HEK293 (cell line): ENCODE data around the gene CIRBP.

Source experiments
- BCL11B ChIP-seq: fragments of 450-650 bp; formaldehyde crosslinking; IDR thresholded peaks from 2 replicates; pipeline ENCODE4 v1.5.1; 2016; ENCODE audit warnings: low read depth, missing biosample characterization, missing genetic modification characterization
- KLF1 ChIP-seq: fragments of 450-650 bp; formaldehyde crosslinking; IDR thresholded peaks from 2 replicates; pipeline ENCODE4 v1.5.1; 2016; ENCODE audit warnings: missing biosample characterization, missing genetic modification characterization
- PATZ1 ChIP-seq: fragments of 450-650 bp; formaldehyde crosslinking; IDR thresholded peaks from 2 replicates; pipeline ENCODE4 v1.5.1; 2016; ENCODE audit warnings: missing biosample characterization, missing genetic modification characterization
- RBAK ChIP-seq: fragments of 450-650 bp; formaldehyde crosslinking; IDR thresholded peaks from 2 replicates; pipeline ENCODE4 v1.5.1; 2016; ENCODE audit warnings: missing biosample characterization, missing genetic modification characterization
- REPIN1 ChIP-seq: fragments of 450-650 bp; formaldehyde crosslinking; IDR thresholded peaks from 2 replicates; pipeline ENCODE4 v1.5.1; 2017; ENCODE audit warnings: missing biosample characterization, missing genetic modification characterization, low read depth
- TSHZ1 ChIP-seq: fragments of 450-650 bp; formaldehyde crosslinking; IDR thresholded peaks from 2 replicates; pipeline ENCODE4 v1.5.1; 2016; ENCODE audit warnings: missing biosample characterization, missing genetic modification characterization, borderline replicate concordance
- WT1 ChIP-seq: fragments of 450-650 bp; formaldehyde crosslinking; IDR thresholded peaks from 2 replicates; pipeline ENCODE4 v1.5.1; 2016; ENCODE audit warnings: missing biosample characterization, missing genetic modification characterization
- ZBTB17 ChIP-seq: fragments of 450-650 bp; formaldehyde crosslinking; IDR thresholded peaks from 2 replicates; pipeline ENCODE4 v1.5.1; 2016; ENCODE audit warnings: missing biosample characterization, missing genetic modification characterization
- ZBTB26 ChIP-seq: fragments of 450-650 bp; formaldehyde crosslinking; optimal IDR thresholded peaks from 2 replicates; pipeline ENCODE3; 2016; ENCODE audit warnings: missing biosample characterization, mild to moderate bottlenecking, missing genetic modification characterization
- ZNF10 ChIP-seq: fragments of 450-650 bp; formaldehyde crosslinking; IDR thresholded peaks from 2 replicates; pipeline ENCODE4 v1.5.1; 2017; ENCODE audit warnings: missing biosample characterization, missing genetic modification characterization
- ZNF112 ChIP-seq: fragments of 450-650 bp; formaldehyde crosslinking; IDR thresholded peaks from 2 replicates; pipeline ENCODE4 v1.5.0; 2017; ENCODE audit warnings: missing biosample characterization, missing genetic modification characterization
- ZNF157 ChIP-seq: fragments of 450-650 bp; formaldehyde crosslinking; IDR thresholded peaks from 2 replicates; pipeline ENCODE4 v1.5.1; 2016; ENCODE audit warnings: missing biosample characterization, missing genetic modification characterization
- ZNF174 ChIP-seq: fragments of 450-650 bp; formaldehyde crosslinking; IDR thresholded peaks from 2 replicates; pipeline ENCODE4 v1.5.0; 2017; ENCODE audit warnings: missing biosample characterization, mild to moderate bottlenecking, missing genetic modification characterization
- ZNF202 ChIP-seq: fragments of 450-650 bp; formaldehyde crosslinking; IDR thresholded peaks from 2 replicates; pipeline ENCODE4 v1.5.1; 2016; ENCODE audit warnings: missing biosample characterization, missing genetic modification characterization, borderline replicate concordance
- ZNF280C ChIP-seq: fragments of 450-650 bp; formaldehyde crosslinking; IDR thresholded peaks from 2 replicates; pipeline ENCODE4 v1.5.1; 2016; ENCODE audit warnings: missing biosample characterization, missing genetic modification characterization
- ZNF311 ChIP-seq: fragments of 450-650 bp; formaldehyde crosslinking; IDR thresholded peaks from 2 replicates; pipeline ENCODE4 v1.5.1; 2017; ENCODE audit warnings: missing biosample characterization, missing genetic modification characterization, borderline replicate concordance
- ZNF324 ChIP-seq: fragments of 450-650 bp; formaldehyde crosslinking; IDR thresholded peaks from 2 replicates; pipeline ENCODE4 v1.5.1; 2016; ENCODE audit warnings: missing biosample characterization, missing genetic modification characterization
- ZNF341 ChIP-seq: fragments of 450-650 bp; formaldehyde crosslinking; IDR thresholded peaks from 2 replicates; pipeline ENCODE4; 2016; ENCODE audit warnings: low read depth, missing biosample characterization, missing genetic modification characterization
- ZNF426 ChIP-seq: fragments of 450-650 bp; formaldehyde crosslinking; IDR thresholded peaks from 2 replicates; pipeline ENCODE4 v1.5.1; 2017; ENCODE audit warnings: missing biosample characterization, missing genetic modification characterization, mild to moderate bottlenecking, inconsistent platforms, moderate library complexity
- ZNF510 ChIP-seq: fragments of 450-650 bp; formaldehyde crosslinking; IDR thresholded peaks from 2 replicates; pipeline ENCODE4 v1.5.1; 2018; ENCODE audit warnings: mild to moderate bottlenecking, missing genetic modification characterization, missing biosample characterization; ENCODE audit not compliant: insufficient replicate concordance
- ZNF610 ChIP-seq: fragments of 450-650 bp; formaldehyde crosslinking; IDR thresholded peaks from 2 replicates; pipeline ENCODE4 v1.5.1; 2016; ENCODE audit warnings: missing biosample characterization, missing genetic modification characterization, borderline replicate concordance
- ZNF623 ChIP-seq: fragments of 450-650 bp; formaldehyde crosslinking; IDR thresholded peaks from 2 replicates; pipeline ENCODE4 v1.5.1; 2016; ENCODE audit warnings: missing biosample characterization, missing genetic modification characterization
- ZNF624 ChIP-seq: fragments of 450-650 bp; formaldehyde crosslinking; IDR thresholded peaks from 2 replicates; pipeline ENCODE4 v1.5.1; 2017; ENCODE audit warnings: missing biosample characterization, missing genetic modification characterization
- ZNF654 ChIP-seq: fragments of 450-650 bp; formaldehyde crosslinking; IDR thresholded peaks from 2 replicates; pipeline ENCODE4 v1.5.1; 2016; ENCODE audit warnings: low read depth, missing biosample characterization, missing genetic modification characterization
- ZNF664 ChIP-seq: fragments of 450-650 bp; formaldehyde crosslinking; IDR thresholded peaks from 2 replicates; pipeline ENCODE4 v1.5.1; 2016; ENCODE audit warnings: missing biosample characterization, missing genetic modification characterization
- ZNF701 ChIP-seq: fragments of 450-650 bp; formaldehyde crosslinking; IDR thresholded peaks from 2 replicates; pipeline ENCODE4 v1.5.1; 2016; ENCODE audit warnings: missing biosample characterization, missing genetic modification characterization
- ZNF785 ChIP-seq: fragments of 450-650 bp; formaldehyde crosslinking; IDR thresholded peaks from 2 replicates; pipeline ENCODE4 v1.5.1; 2016; ENCODE audit warnings: missing biosample characterization, missing genetic modification characterization
- ZNF791 ChIP-seq: fragments of 450-650 bp; formaldehyde crosslinking; IDR thresholded peaks from 2 replicates; pipeline ENCODE4 v1.5.1; 2016; ENCODE audit warnings: missing biosample characterization, missing genetic modification characterization
- TF ChIP-seq, protein P1 (sequence below): fragments of 450-650 bp; formaldehyde crosslinking; IDR thresholded peaks from 2 replicates; pipeline ENCODE4 v1.5.1; 2017; ENCODE audit warnings: missing biosample characterization, missing genetic modification characterization

Gene CIRBP

DNA sequence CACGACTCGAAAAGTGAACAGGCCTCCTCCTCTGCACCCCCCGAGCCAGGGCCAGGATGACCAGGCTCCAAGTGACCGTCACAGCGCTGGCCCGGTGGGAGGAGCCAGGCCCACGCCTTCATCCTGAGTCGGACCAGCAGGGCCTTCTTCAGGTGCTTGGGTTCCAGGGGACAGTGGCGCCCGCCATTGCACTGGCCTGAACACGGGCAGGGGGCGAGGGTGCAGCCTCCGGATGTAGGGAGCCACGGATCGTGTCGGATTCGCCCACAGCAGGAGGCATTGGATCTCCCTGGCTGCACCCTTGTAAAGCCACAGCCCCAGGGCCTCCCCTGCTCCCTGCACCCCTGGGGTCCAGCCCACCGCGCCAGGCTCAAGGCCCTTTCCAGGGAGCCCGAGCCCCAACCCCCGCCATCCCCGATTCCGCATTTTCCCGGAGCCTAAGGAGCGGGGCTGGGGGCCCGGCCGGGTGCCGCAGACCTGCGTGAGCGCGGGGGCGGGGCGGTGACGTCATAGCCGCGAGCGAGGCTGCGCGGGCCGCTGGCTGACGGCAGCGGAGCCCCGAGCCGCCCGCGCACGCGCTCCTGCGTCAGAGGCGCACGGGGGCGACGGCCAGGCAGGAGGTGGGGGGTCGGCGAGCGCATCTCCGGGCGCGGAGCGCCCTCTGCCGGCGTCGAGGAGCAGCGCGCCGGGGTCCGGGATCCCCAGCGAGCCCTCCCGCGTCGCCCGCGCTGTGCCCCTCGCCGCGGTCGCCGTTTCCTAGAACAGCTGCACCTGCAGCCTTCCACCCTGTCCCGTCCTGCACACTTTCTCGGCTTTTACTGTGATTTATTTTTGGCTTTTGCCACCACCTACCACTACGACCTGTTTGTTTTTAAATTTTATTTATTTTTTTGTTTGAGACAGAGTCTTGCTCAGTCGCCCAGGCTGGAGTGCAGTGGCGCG is 29.1 kb upstream of the CIRBP start (continued):
- TF ChIP-seq ZNF610 (peak; percentile 34; the same call in 1 of the 2 replicates), ZNF341 (tag by site-specific recombination) (peak; percentile 93), ZNF791 (tag by site-specific recombination) (no peak), ZNF701 (tag by site-specific recombination) (no peak), ZNF280C (no peak), BCL11B (tag by site-specific recombination) (peak; percentile 89), ZNF112 (tag by site-specific recombination) (no peak), ZNF324 (tag by site-specific recombination) (no peak), ZNF664 (tag by site-specific recombination) (no peak), KLF1 (tag by site-specific recombination) (0 out of 2 replicates have a peak, but pooled peaks have one; percentile 26), ZNF10 (tag by site-specific recombination) (no peak; the same call in 1 of the 2 replicates), TSHZ1 (no peak; the same call in 1 of the 2 replicates), ZNF510 (tag by site-specific recombination) (no peak), ZNF202 (tag by site-specific recombination) (no peak), ZNF157 (no peak), ZBTB26 (tag by site-specific recombination) (peak; percentile 61), ZNF174 (tag by site-specific recombination) (no peak), WT1 (tag by site-specific recombination) (no peak; the same call in 1 of the 2 replicates), PATZ1 (tag by site-specific recombination) (peak; percentile 96), ZNF426 (tag by site-specific recombination) (no peak), ZBTB17 (tag by site-specific recombination) (no peak; the same call in 1 of the 2 replicates), ZNF311 (tag by site-specific recombination) (no peak), ZNF785 (tag by site-specific recombination) (no peak), REPIN1 (tag by site-specific recombination) (no peak), ZNF654 (tag by site-specific recombination) (no peak; the same call in none of the 2 replicates), ZNF624 (no peak), ZNF623 (tag by site-specific recombination) (no peak), RBAK (no peak)
- TF ChIP-seq, protein P1, sequence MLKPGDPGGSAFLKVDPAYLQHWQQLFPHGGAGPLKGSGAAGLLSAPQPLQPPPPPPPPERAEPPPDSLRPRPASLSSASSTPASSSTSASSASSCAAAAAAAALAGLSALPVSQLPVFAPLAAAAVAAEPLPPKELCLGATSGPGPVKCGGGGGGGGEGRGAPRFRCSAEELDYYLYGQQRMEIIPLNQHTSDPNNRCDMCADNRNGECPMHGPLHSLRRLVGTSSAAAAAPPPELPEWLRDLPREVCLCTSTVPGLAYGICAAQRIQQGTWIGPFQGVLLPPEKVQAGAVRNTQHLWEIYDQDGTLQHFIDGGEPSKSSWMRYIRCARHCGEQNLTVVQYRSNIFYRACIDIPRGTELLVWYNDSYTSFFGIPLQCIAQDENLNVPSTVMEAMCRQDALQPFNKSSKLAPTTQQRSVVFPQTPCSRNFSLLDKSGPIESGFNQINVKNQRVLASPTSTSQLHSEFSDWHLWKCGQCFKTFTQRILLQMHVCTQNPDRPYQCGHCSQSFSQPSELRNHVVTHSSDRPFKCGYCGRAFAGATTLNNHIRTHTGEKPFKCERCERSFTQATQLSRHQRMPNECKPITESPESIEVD, result no peak
